GM19035 (cell line): Measurements from ENCODE around the gene PTK7.
"Not testable (repeated sequence)": the region's sequence is repeated elsewhere in the genome, so short reads cannot be mapped to it uniquely, and the experiment has no call there.

ENCODE experiments used
- ATAC-seq: cut with Tn5 transposase; IDR thresholded peaks from one replicate; pipeline ENCODE4 v1.9.1; 2021; ENCODE audit not compliant: unreplicated experiment

Gene PTK7

GRCh38 chr6:43054206-43054943 is 21.7 kb upstream of the PTK7 start:
- no peak for ATAC-seq

DNA sequence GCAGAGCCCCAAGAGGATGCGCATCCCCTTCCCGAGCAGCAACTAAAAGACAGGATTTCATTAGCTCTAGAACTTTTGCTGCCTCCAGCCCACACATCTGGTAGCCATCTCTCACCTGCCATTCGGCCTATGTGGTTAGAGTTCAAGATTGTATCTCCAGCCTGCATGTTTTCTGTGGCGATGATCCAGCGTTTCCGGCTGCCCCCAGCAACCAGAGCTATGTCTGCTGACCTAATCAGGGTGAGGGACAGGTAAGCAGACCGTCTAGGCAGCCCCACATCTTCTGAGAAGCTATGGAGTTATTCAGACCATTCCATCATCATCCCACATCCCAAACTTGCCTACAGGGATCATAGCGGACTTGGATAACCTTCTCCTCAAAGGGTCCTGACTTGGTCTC is 20.1 kb upstream of the PTK7 start:
- no peak for ATAC-seq

GRCh38 chr6:43058531-43058930 is 17.6 kb upstream of the PTK7 start:
- no peak for ATAC-seq

DNA sequence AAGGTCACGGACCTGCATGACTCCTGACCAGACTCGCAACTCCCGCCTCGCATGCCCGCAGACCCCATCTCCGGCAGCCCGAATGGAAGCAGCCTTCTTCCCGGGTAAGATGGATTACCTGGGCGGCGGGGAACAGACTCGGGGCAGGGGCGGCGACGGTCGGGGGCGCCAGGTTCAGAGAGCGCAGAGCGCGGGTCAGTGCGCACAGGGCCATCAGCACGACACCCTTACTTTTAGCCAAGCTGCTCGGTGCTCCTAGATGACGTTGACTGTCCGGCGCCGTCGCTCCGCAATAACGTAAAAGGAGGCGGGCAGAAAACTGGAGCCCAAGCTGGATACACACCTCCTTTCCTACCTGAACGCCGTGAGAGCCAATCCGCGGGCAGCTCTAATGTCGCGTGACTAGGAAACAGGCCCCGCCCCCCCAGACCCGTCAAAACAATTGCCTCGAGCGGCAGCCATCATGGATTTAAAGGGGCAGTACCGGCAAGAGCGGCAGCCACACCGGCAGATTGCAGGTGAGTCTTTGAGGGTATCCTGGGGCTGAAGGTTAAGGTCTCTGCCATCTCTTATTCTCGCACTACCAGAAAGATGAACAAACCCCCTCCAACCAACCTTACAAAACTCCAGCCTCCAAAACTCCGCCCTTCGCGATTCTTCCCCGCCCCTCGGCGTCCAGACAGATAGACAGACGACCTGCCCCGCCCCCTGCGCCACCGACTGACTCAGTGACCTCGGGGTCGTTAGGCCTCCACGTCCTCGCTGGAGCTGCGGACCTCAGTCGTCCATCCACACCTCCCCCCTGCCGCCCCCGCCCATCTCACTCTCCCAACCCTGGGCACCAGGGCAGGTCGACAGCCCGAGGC is 16.7 kb upstream of the PTK7 start, which contains the start of the genes KLC4 and MRPL2:
Gene KLC4, plus strand, starts transcription at position 464 of the 866 bp plus-strand sequence. CDS start 1,705 bp downstream, outside the sequence.
Gene MRPL2, minus strand, starts transcription at position 267 of the 866 bp plus-strand sequence. Its CDS starts 53 bp downstream, at position 214.
- peak; percentile 90 for ATAC-seq

DNA sequence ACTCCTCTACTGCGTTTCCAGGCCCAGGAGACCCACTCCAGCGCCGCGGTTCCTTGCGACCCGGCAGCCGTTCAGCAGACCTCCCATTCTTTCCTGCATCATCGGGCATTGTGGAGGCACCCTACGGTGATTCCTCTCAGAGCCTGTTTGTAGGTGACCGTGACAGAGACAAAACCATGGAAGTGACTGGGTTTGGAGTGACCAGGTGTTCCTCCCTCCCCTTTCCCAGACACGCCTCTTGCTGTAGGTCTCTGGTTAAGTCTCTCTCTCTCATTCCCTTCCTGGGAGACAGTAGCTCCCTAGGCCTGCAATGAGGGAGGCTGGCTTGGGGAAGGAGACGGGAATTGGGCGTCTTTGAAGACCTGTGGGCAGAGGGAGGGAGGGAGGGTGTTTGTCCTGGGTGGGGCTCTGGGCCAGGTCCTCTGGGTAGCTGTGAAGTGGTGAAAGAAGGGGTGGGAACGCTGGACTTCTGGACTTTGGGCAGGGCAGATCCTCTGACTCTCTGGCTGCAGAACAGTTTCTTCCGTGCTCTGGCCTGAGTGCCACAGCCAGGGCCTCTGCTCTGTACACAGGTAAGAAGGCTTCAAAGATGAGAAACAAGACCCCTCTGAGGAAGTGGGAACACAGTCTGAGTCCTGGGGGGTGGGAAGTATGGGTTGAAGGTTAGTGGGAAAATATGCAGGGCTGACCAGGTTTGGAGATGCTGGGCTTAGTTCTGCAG is 15.9 kb upstream of the PTK7 start:
- ATAC-seq: no peak

GRCh38 chr6:43060755-43061633 is 15.1 kb upstream of the PTK7 start:
- no peak for ATAC-seq

GRCh38 chr6:43061861-43062260 is 14.3 kb upstream of the PTK7 start:
- ATAC-seq: no peak

DNA sequence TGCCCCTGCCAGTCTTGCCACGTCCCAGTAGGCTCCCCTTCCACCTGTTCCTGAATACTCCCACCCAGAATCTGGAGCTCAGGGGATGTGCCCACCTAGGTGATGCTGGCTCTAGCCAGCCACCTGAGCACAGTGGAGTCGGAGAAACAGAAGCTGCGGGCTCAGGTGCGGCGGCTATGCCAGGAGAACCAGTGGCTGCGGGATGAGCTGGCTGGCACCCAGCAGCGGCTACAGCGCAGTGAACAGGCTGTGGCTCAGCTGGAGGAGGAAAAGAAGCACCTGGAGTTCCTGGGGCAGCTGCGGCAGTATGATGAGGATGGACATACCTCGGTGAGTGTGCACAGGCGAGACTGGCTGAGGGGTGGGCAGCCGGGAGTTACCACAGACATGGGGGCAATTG is 13.3 kb upstream of the PTK7 start:
- no peak for ATAC-seq

DNA sequence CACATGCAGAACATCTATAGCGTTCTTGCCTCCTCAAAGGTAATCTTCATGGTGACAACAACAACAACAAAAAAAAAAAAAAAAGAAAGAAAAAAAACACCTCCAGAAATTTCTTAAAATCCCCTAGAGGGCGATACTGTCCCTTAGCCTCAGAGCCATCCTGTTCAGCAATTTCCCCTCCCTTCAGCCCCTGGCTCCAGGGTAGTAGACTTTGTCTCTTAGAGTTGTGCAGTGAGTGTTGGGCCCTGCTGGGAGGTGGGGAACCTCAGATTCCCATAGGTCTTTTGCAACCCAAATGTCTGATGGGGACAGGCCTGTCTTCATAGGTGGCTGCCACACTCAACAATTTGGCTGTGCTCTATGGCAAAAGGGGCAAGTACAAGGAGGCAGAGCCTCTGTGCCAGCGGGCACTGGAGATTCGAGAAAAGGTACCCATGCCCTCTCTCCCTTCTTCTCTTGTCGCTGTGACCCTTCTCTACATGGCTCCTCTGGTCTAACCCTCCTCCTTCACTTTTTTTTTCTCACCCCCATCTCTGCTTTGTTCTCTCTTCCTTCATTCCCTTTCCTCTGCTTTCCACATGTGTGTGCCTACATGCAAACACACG is 6.0 kb upstream of the PTK7 start:
- ATAC-seq: no peak

- ATAC-seq: no peak
These were observed 1.1 kb upstream of the PTK7 start for GRCh38 chr6:43074847-43075669.

- ATAC-seq: no peak
These were observed 584 bp downstream of the PTK7 start for GRCh38 chr6:43076464-43077332.

DNA sequence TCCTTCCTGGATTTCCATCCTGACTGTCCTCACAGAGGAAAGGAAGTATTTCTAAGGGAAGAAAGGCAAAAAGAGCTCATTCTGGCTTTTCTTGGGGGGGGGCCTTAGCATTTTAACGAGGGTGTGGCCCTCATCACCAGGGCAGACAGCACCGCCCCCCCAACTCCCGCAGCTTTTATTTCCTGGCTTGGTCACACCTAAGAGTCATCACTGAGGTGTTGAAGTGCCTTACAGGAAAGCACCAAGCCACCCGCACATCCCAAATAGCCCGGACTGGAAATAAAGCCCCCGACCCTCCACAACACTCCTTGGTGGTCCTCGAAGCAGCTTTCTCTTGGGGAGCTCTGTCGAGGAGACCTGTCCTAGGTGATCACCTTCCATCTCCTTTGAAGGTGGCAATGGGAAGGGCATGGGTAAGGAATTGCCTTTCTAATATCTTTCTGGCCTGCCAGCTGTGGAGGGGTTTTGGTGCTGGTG is 1.3 kb downstream of the PTK7 start:
- ATAC-seq: no peak

- ATAC-seq: no peak
These were observed 1.9 kb downstream of the PTK7 start for GRCh38 chr6:43077981-43078511.

DNA sequence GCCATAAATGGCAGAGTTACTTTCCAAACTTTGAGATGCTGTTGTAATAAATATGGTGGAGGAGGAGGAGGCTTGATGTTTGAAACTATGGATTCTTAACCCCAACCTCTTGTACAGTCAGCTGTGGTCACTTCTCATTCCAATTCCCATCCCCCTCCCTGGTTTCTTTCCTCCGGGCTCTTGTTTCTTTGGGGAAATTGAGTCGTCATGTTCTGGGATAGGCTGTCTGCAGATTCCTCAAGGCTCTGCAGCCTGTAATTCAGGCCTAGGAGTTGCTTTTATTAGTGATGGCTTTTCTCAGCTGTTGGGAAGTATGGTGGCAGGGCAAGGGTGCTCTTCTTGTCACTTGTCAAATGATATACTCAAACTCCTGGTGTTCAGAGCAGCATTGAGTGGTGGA is 2.6 kb downstream of the PTK7 start:
- no peak for ATAC-seq

GRCh38 chr6:43081043-43081442 is 4.9 kb downstream of the PTK7 start:
- no peak for ATAC-seq

GRCh38 chr6:43081922-43082321 is 5.8 kb downstream of the PTK7 start:
- ATAC-seq: not testable (repeated sequence)

DNA sequence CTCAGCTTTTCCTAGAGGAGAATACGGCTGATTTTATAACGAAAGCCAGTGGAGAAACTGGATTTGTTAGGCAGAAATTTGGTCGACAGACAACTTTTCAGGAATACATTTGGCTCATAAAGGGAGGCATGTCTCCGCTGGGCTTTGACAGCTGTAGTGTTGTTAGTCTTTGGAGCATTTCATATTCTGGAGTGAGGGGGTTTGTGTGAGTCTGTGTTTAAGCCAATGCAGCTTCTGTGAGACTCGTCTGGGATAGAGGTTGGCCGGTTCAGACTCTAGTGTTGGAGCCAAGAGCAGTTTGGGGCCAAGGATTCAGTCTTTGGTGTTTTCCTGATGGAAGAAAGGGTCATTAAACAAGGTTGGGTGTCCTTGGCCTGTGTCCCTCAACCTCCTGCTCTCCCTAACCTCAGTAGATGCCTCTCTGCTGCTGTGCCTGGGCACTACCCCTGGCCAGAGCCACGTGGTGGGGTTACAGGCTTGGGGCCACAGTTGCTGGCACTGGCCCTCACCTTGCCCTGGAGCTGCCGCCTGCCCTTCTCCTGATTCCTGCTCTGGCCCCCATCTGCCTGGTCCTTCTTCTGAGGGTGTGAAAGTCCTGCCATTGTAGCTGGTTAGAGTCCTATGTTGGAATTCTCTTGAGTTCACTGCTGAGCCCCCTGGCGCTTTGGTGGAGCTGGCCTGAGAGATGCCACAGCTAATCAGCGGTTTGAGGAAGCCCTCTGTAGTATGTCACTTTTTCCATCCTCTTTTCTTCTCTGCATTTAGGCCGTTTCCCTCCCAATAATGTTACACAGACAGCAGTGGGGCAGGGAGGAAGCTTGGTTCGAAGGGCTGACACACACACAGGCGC is 6.9 kb downstream of the PTK7 start:
- ATAC-seq: no peak
